Measurements from ENCODE around the gene POU2AF1.

DNA sequence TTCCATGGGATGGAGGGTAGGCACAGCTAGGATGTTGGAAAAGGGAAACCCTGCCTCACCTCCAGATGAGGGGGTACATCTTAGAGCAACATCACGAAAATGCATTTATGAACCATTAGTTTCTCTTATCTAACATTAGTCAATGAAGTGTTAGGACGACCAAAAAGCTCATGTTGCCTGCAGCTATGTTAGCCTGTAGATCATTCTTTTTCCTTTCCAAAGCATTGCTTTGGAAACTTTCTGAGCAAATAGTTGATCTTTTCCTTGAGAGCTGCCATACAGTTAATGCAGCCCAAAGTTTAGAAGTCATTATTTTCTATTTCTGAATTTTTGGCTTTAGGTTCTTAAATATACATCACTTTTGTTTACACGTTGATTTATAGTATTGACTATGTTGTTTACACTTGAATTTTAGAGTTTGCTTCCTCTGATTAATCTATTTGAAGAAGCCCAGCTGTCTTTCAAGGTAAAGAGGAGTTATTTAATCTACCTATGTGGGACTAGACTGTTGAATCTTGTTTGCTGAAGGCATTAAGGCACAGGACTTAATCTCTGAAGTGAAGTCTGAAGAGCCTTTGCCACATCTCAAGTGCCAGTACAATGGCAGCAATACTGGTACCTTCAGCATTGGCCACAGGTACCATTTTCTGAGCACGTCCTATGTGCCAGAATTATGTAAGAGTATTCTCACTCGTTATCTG, 69.7 kb downstream of the POU2AF1 start:
- TF ChIP-seq, protein P1, sequence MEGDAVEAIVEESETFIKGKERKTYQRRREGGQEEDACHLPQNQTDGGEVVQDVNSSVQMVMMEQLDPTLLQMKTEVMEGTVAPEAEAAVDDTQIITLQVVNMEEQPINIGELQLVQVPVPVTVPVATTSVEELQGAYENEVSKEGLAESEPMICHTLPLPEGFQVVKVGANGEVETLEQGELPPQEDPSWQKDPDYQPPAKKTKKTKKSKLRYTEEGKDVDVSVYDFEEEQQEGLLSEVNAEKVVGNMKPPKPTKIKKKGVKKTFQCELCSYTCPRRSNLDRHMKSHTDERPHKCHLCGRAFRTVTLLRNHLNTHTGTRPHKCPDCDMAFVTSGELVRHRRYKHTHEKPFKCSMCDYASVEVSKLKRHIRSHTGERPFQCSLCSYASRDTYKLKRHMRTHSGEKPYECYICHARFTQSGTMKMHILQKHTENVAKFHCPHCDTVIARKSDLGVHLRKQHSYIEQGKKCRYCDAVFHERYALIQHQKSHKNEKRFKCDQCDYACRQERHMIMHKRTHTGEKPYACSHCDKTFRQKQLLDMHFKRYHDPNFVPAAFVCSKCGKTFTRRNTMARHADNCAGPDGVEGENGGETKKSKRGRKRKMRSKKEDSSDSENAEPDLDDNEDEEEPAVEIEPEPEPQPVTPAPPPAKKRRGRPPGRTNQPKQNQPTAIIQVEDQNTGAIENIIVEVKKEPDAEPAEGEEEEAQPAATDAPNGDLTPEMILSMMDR (IDR thresholded peaks at IDR 0.05): no peak
- TF ChIP-seq POLR2A (IDR thresholded peaks at IDR 0.05): no peak

Measured in esophagus squamous epithelium (tissue), 4 donors.